Smooth muscle cell (in vitro differentiated cells): ENCODE results near the gene CREM. TPM values are rescaled to one million over a fixed set of nuclear protein-coding genes. Genes with fewer than 3 reads are reported as not detected.

Experiments
- DNase-seq: peaks from one replicate; lab custom pipeline; 2025; ENCODE audit not compliant: unreplicated experiment; lab: John Stamatoyannopoulos, UW
- H2AFZ ChIP-seq: fragments of 200-600 bp; sonication (generic); 2 replicates; pipeline ENCODE4 v1.6.0; 2016; ENCODE audit warnings: antibody characterized with exemption, low read depth, mild to moderate bottlenecking
- H3F3A ChIP-seq: fragments of 200-600 bp; sonication (generic); 2 replicates; pipeline ENCODE4 v1.6.0; 2017; ENCODE audit warnings: antibody characterized with exemption, low read depth
- H3K27ac ChIP-seq: fragments of 200-600 bp; sonication (generic); 2 replicates; pipeline ENCODE4 v1.5.1; 2016; ENCODE audit warnings: low read depth, mild to moderate bottlenecking
- H3K27me3 ChIP-seq: fragments of 200-600 bp; sonication (generic); 2 replicates; pipeline ENCODE4 v1.6.1; 2016; ENCODE audit warnings: low read depth, mild to moderate bottlenecking
- H3K36me3 ChIP-seq: fragments of 200-600 bp; sonication (generic); 2 replicates; pipeline ENCODE4 v1.5.1; 2016; ENCODE audit warnings: low read depth
- H3K4me1 ChIP-seq: fragments of 200-600 bp; sonication (generic); 2 replicates; pipeline ENCODE4 v1.5.1; 2016; ENCODE audit warnings: low read depth
- H3K4me2 ChIP-seq: fragments of 200-600 bp; sonication (generic); 2 replicates; pipeline ENCODE4 v1.6.0; 2016; ENCODE audit warnings: mild to moderate bottlenecking
- H3K4me3 ChIP-seq: fragments of 200-600 bp; sonication (generic); 2 replicates; pipeline ENCODE4 v1.5.1; 2016; ENCODE audit warnings: mild to moderate bottlenecking
- H3K79me2 ChIP-seq: fragments of 200-600 bp; sonication (generic); 2 replicates; pipeline ENCODE4 v1.6.0; 2016; ENCODE audit warnings: low read depth, mild to moderate bottlenecking
- H3K9ac ChIP-seq: fragments of 200-600 bp; sonication (generic); 2 replicates; pipeline ENCODE4 v1.6.0; 2016; ENCODE audit warnings: low read depth
- H3K9me3 ChIP-seq: fragments of 200-600 bp; sonication (generic); replicated peaks from 2 replicates; pipeline ENCODE4 v1.5.1; 2016; ENCODE audit warnings: low read depth
- H4K20me1 ChIP-seq: fragments of 200-600 bp; sonication (generic); 2 replicates; pipeline ENCODE4 v1.6.0; 2016; ENCODE audit warnings: low read depth
- CTCF ChIP-seq: fragments of 200-600 bp; sonication (generic); IDR thresholded peaks from 2 replicates; pipeline ENCODE4 v1.5.1; 2017; ENCODE audit warnings: borderline replicate concordance, mild to moderate bottlenecking, antibody characterized with exemption; ENCODE audit not compliant: insufficient read depth, poor library complexity, severe bottlenecking
- WGBS: methylation state at CpG from one replicate; pipeline ENCODE4 v1.1.7; 2016; ENCODE audit warnings: low lambda C conversion rate; 5-methylcytosine and 5-hydroxymethylcytosine counted together
- polyA plus RNA-seq: library from polyadenylated mRNA; unstranded; fragments of >200 nt; fragmentation: Nextera tagmentation; extraction: Ambion mirVana; gene quantifications from 2 replicates; pipeline ENCODE4 v1.2.1, GENCODE V29; 2016
- total RNA-seq: library from RNA; depleted of rRNA; stranded (reverse); fragments of >200 nt; gene quantifications from 2 replicates; pipeline ENCODE4 v1.2.3, GENCODE V29; 2014

The CREM gene
- total and polyA plus RNA-seq, 2 experiments from 2014 or later: 46.4 to 49.3 TPM

GRCh38 chr10:35231646-35232045, 105.0 kb downstream of the CREM start:
- no peaks in the 10 kb centered on the region for H4K20me1 ChIP-seq
- no peak overlapping the region for H3K4me2 ChIP-seq
- no peaks in the 10 kb centered on the region for H3K27me3 ChIP-seq
- H3K4me1 ChIP-seq: peaks cover 3% of the 10 kb centered on the region
- H2AFZ ChIP-seq: no peak overlapping the region
- H3K79me2 ChIP-seq: no peaks in the 10 kb centered on the region
- H3F3A ChIP-seq: no peaks in the 10 kb centered on the region
- H3K9ac ChIP-seq: no peak overlapping the region
- H3K27ac ChIP-seq: no peak overlapping the region
- 96% methylated on average over 4 of the region's 4 CpGs for WGBS
- H3K4me3 ChIP-seq: no peak overlapping the region
- no peak for DNase-seq
- no peak for TF ChIP-seq CTCF
- H3K36me3 ChIP-seq: no peaks in the 10 kb centered on the region
- no peaks in the 10 kb centered on the region for H3K9me3 ChIP-seq

GRCh38 chr10:35232527-35232926, 105.9 kb downstream of the CREM start:
- H3F3A ChIP-seq: no peaks in the 10 kb centered on the region
- H3K4me3 ChIP-seq: no peak overlapping the region
- H3K4me1 ChIP-seq: peaks cover 3% of the 10 kb centered on the region
- no peaks in the 10 kb centered on the region for H3K36me3 ChIP-seq
- H2AFZ ChIP-seq: no peak overlapping the region
- WGBS: 56% methylated on average over 3 of the region's 3 CpGs
- H3K79me2 ChIP-seq: no peaks in the 10 kb centered on the region
- H3K4me2 ChIP-seq: no peak overlapping the region
- TF ChIP-seq CTCF: no peak
- no peaks in the 10 kb centered on the region for H4K20me1 ChIP-seq
- no peaks in the 10 kb centered on the region for H3K9me3 ChIP-seq
- DNase-seq: no peak
- H3K9ac ChIP-seq: no peak overlapping the region
- no peak overlapping the region for H3K27ac ChIP-seq
- no peaks in the 10 kb centered on the region for H3K27me3 ChIP-seq

- Histone ChIP-seq H2AFZ (no peak overlapping the region), H3K27ac (no peak overlapping the region), H3K79me2 (no peaks in the 10 kb centered on the region), H3K9ac (no peak overlapping the region), H3K9me3 (no peaks in the 10 kb centered on the region), H3K4me1 (peaks cover 3% of the 10 kb centered on the region), H3K27me3 (no peaks in the 10 kb centered on the region), H4K20me1 (no peaks in the 10 kb centered on the region), H3K4me3 (no peak overlapping the region), H3K4me2 (no peak overlapping the region), H3F3A (no peaks in the 10 kb centered on the region), H3K36me3 (no peaks in the 10 kb centered on the region)
- TF ChIP-seq CTCF: no peak
- no peak for DNase-seq
- WGBS: 96% methylated on average over 8 of the region's 8 CpGs
Measured at GRCh38 chr10:35234073-35234472, 107.4 kb downstream of the CREM start.

- TF ChIP-seq CTCF: peak; percentile 32
- 66% methylated on average over 3 of the region's 3 CpGs for WGBS
Measured at GRCh38 chr10:35236739-35237138, 110.1 kb downstream of the CREM start.

More at GRCh38 chr10:35236739-35237138, 110.1 kb downstream of the CREM start:
- no peak overlapping the region for H2AFZ ChIP-seq
- H3K4me1 ChIP-seq: no peaks in the 10 kb centered on the region
- no peaks in the 10 kb centered on the region for H3K79me2 ChIP-seq
- no peak for DNase-seq
- H3K36me3 ChIP-seq: no peaks in the 10 kb centered on the region
- no peak overlapping the region for H3K4me3 ChIP-seq
- H3K9me3 ChIP-seq: no peaks in the 10 kb centered on the region
- H4K20me1 ChIP-seq: no peaks in the 10 kb centered on the region
- H3K27me3 ChIP-seq: no peaks in the 10 kb centered on the region
- no peak overlapping the region for H3K27ac ChIP-seq
- H3F3A ChIP-seq: no peaks in the 10 kb centered on the region
- H3K4me2 ChIP-seq: no peak overlapping the region
- H3K9ac ChIP-seq: no peak overlapping the region
